Activated naive CD8-positive, alpha-beta T cell treated with anti-CD3 and anti-CD28 coated beads, Interleukin-2, amount 10 ng/mL, durations not matched to agents 7 days and 5 days (primary cell): ENCODE measurements around the gene OTOP1. TPM values are rescaled to one million over a fixed set of nuclear protein-coding genes. Genes with fewer than 3 reads are reported as not detected.
A peak's percentile ranks its signal among the peaks of the same experiment; 100 is the strongest.
"Not testable (repeated sequence)": the region's sequence is repeated elsewhere in the genome, so short reads cannot be mapped to it uniquely, and the experiment has no call there.

Experiments used
- ATAC-seq: fragments of 150-1000 bp; cut with Tn5 transposase; one replicate; pipeline ENCODE4 v1.10.0; 2021; ENCODE audit warnings: low read depth, moderate library complexity
- POLR2A ChIA-PET: fragments of 350-600 bp; sonication (Branson Sonifier 250); formaldehyde crosslinking; loops from one replicate; lab custom pipeline; 2021; ENCODE audit warnings: antibody characterized with exemption; lab: Charles Lee
- DNase-seq: peaks from one replicate; pipeline ENCODE4 v3.0.0; 2021
- H3K27ac Mint-ChIP-seq: one replicate; pipeline ENCODE4 v1.8.0; 2022; ENCODE audit warnings: mild to moderate bottlenecking, mixed read lengths
- H3K27me3 Mint-ChIP-seq: one replicate; pipeline ENCODE4 v1.8.0; 2022; ENCODE audit warnings: mild to moderate bottlenecking, moderate library complexity, mixed read lengths
- H3K36me3 Mint-ChIP-seq: one replicate; pipeline ENCODE4 v1.8.0; 2021; ENCODE audit warnings: mild to moderate bottlenecking, mixed read lengths
- H3K4me1 Mint-ChIP-seq: one replicate; pipeline ENCODE4 v1.8.0; 2021; ENCODE audit warnings: mixed read lengths
- H3K4me3 Mint-ChIP-seq: one replicate; pipeline ENCODE4 v1.8.0; 2022; ENCODE audit warnings: mild to moderate bottlenecking, moderate library complexity, mixed read lengths
- H3K9me3 Mint-ChIP-seq: one replicate; pipeline ENCODE4 v1.8.0; 2021; ENCODE audit warnings: mixed read lengths
- total RNA-seq, 2 experiments: library from RNA; stranded (reverse); gene quantifications; one replicate each; pipeline ENCODE4 v1.2.3, GENCODE V29; 2021

The OTOP1 gene
- total RNA-seq, 2 experiments from 2014 or later = not detected

GRCh38 chr4:4254199-4254598, 27.5 kb upstream of the OTOP1 start:
- POLR2A ChIA-PET = no interaction called here
- Mint-ChIP-seq H3K4me3 (no peak overlapping the region), H3K27me3 (peaks cover 11% of the 10 kb centered on the region), H3K27ac (no peak overlapping the region), H3K9me3 (no peaks in the 10 kb centered on the region), H3K36me3 (no peaks in the 10 kb centered on the region), H3K4me1 (peaks cover 2% of the 10 kb centered on the region)
- ATAC-seq (no peak), DNase-seq (no peak)

GRCh38 chr4:4249866-4250265, 23.1 kb upstream of the OTOP1 start:
- ATAC-seq = no peak
- peaks cover 8% of the 10 kb centered on the region for H3K36me3 Mint-ChIP-seq

GRCh38 chr4:4249342-4249741, 22.6 kb upstream of the OTOP1 start:
- ATAC-seq, H3K27me3 Mint-ChIP-seq, H3K27ac Mint-ChIP-seq, H3K9me3 Mint-ChIP-seq, H3K36me3 Mint-ChIP-seq, DNase-seq: not testable (repeated sequence)
- POLR2A ChIA-PET = interaction anchor here (0.6 to 1.7 kb wide), 2 partner anchors 41 to 293 kb away, joined by 3 to 9 read pairs; partner anchors contain the start of genes LYAR, STX18 and ZBTB49
- Mint-ChIP-seq H3K4me1 (peaks cover 24% of the 10 kb centered on the region), H3K4me3 (peak overlapping the region; percentile 92)

More at GRCh38 chr4:4249866-4250265, 23.1 kb upstream of the OTOP1 start:
- Mint-ChIP-seq H3K27ac (no peak overlapping the region), H3K4me3 (no peak overlapping the region), H3K4me1 (peaks cover 23% of the 10 kb centered on the region), H3K9me3 (no peaks in the 10 kb centered on the region), H3K27me3 (peaks cover 9% of the 10 kb centered on the region)
- DNase-seq = no peak
- POLR2A ChIA-PET = no interaction called here

- POLR2A ChIA-PET = interaction anchor here (0.6 to 1.9 kb wide), 7 partner anchors 11 to 293 kb away, joined by 3 to 9 read pairs (median 5); partner anchors contain the start of genes LYAR, STX18 and ZBTB49
- no peak for DNase-seq
- peaks cover 24% of the 10 kb centered on the region for H3K4me1 Mint-ChIP-seq
- peaks cover 9% of the 10 kb centered on the region for H3K27me3 Mint-ChIP-seq
- ATAC-seq = no peak
- H3K9me3 Mint-ChIP-seq = no peaks in the 10 kb centered on the region
- H3K4me3 Mint-ChIP-seq = peak overlapping the region; percentile 92
- H3K27ac Mint-ChIP-seq = peak overlapping the region; percentile 94
- peaks cover 8% of the 10 kb centered on the region for H3K36me3 Mint-ChIP-seq
Measured at GRCh38 chr4:4248885-4249203, 22.1 kb upstream of the OTOP1 start.

- peak within 1 kb of the TSS; percentile 92 for H3K4me3 Mint-ChIP-seq
- peak; percentile 90 for DNase-seq
- H3K27me3 Mint-ChIP-seq = peaks cover 9% of the 10 kb centered on the region
- H3K4me1 Mint-ChIP-seq = peaks cover 24% of the 10 kb centered on the region
- peak; percentile 93 for ATAC-seq
- POLR2A ChIA-PET = interaction anchor here (0.7 to 1.9 kb wide), 14 partner anchors 8 to 294 kb away, joined by 3 to 9 read pairs (median 4); partner anchors contain the start of genes LYAR, STX18 and ZBTB49
- H3K27ac Mint-ChIP-seq = peak within 1 kb of the TSS; percentile 94
- no peaks in the 10 kb centered on the region for H3K9me3 Mint-ChIP-seq
- H3K36me3 Mint-ChIP-seq = peaks cover 12% of the 10 kb centered on the region
Measured at GRCh38 chr4:4248029-4248884, 21.5 kb upstream of the OTOP1 start, which contains the start of gene TMEM128. TMEM128 (minus strand) TSS chr4:4248223; CDS start chr4:4248202, 21 bp downstream.

- Mint-ChIP-seq H3K9me3 (no peaks in the 10 kb centered on the region), H3K4me1 (peaks cover 24% of the 10 kb centered on the region), H3K4me3 (peak overlapping the region; percentile 92), H3K36me3 (peaks cover 12% of the 10 kb centered on the region), H3K27ac (peak overlapping the region; percentile 94), H3K27me3 (peaks cover 7% of the 10 kb centered on the region)
- ATAC-seq (peak; percentile 11), DNase-seq (no peak)
- POLR2A ChIA-PET = interaction anchor here (0.7 to 1.9 kb wide), 13 partner anchors 9 to 294 kb away, joined by 3 to 9 read pairs (median 4); partner anchors contain the start of genes LYAR, STX18 and ZBTB49
Measured at GRCh38 chr4:4247696-4248028, 20.9 kb upstream of the OTOP1 start.

GRCh38 chr4:4245172-4245571, 18.4 kb upstream of the OTOP1 start:
- H3K27ac Mint-ChIP-seq = no peak overlapping the region

GRCh38 chr4:4239551-4239950, 12.8 kb upstream of the OTOP1 start:
- H3K27me3 Mint-ChIP-seq, H3K27ac Mint-ChIP-seq, DNase-seq, ATAC-seq, POLR2A ChIA-PET, H3K4me3 Mint-ChIP-seq, H3K4me1 Mint-ChIP-seq, H3K9me3 Mint-ChIP-seq: not testable (repeated sequence)
- H3K36me3 Mint-ChIP-seq = peaks cover 33% of the 10 kb centered on the region

More at GRCh38 chr4:4245172-4245571, 18.4 kb upstream of the OTOP1 start:
- ATAC-seq = no peak
- DNase-seq = no peak
- Mint-ChIP-seq H3K27me3 (no peaks in the 10 kb centered on the region), H3K9me3 (no peaks in the 10 kb centered on the region), H3K4me3 (no peak overlapping the region), H3K4me1 (peaks cover 24% of the 10 kb centered on the region), H3K36me3 (peaks cover 18% of the 10 kb centered on the region)
- POLR2A ChIA-PET = no interaction called here

GRCh38 chr4:4233610-4234009, 6.9 kb upstream of the OTOP1 start:
- peaks cover 19% of the 10 kb centered on the region for H3K27me3 Mint-ChIP-seq
- no peak for ATAC-seq
- no peak overlapping the region for H3K27ac Mint-ChIP-seq
- H3K4me3 Mint-ChIP-seq = no peak overlapping the region
- DNase-seq = no peak
- POLR2A ChIA-PET = no interaction called here
- peaks cover 22% of the 10 kb centered on the region for H3K36me3 Mint-ChIP-seq
- H3K4me1 Mint-ChIP-seq = peaks cover 2% of the 10 kb centered on the region
- H3K9me3 Mint-ChIP-seq = peaks cover 6% of the 10 kb centered on the region

- Mint-ChIP-seq H3K4me3 (no peak overlapping the region), H3K27ac (no peak overlapping the region)
Measured at GRCh38 chr4:4228356-4228668, 1.6 kb upstream of the OTOP1 start.

GRCh38 chr4:4227510-4228355, 1.0 kb upstream of the OTOP1 start:
- H3K4me3 Mint-ChIP-seq = peak overlapping the region; percentile 22
- H3K9me3 Mint-ChIP-seq = peaks cover under 1% of the 10 kb centered on the region
- H3K4me1 Mint-ChIP-seq = peaks cover 2% of the 10 kb centered on the region
- POLR2A ChIA-PET = no interaction called here
- no peak overlapping the region for H3K27ac Mint-ChIP-seq
- ATAC-seq (no peak), DNase-seq (no peak)
- H3K27me3 Mint-ChIP-seq = peaks cover 61% of the 10 kb centered on the region
- peaks cover 8% of the 10 kb centered on the region for H3K36me3 Mint-ChIP-seq

More at GRCh38 chr4:4228356-4228668, 1.6 kb upstream of the OTOP1 start:
- Mint-ChIP-seq H3K9me3 (peaks cover 4% of the 10 kb centered on the region), H3K27me3 (peaks cover 57% of the 10 kb centered on the region), H3K36me3 (peaks cover 10% of the 10 kb centered on the region), H3K4me1 (peaks cover 2% of the 10 kb centered on the region)
- no peak for ATAC-seq
- no peak for DNase-seq
- POLR2A ChIA-PET = no interaction called here

- H3K27ac Mint-ChIP-seq = no peak overlapping the region
- peaks cover 8% of the 10 kb centered on the region for H3K36me3 Mint-ChIP-seq
- ATAC-seq (no peak), DNase-seq (peak; percentile 29)
- H3K27me3 Mint-ChIP-seq = peaks cover 73% of the 10 kb centered on the region
- H3K4me3 Mint-ChIP-seq = no peak overlapping the region
- peaks cover 2% of the 10 kb centered on the region for H3K4me1 Mint-ChIP-seq
- POLR2A ChIA-PET = no interaction called here
- H3K9me3 Mint-ChIP-seq = no peaks in the 10 kb centered on the region
Measured at GRCh38 chr4:4225915-4226605, 669 bp downstream of the OTOP1 start.

- POLR2A ChIA-PET = no interaction called here
- Mint-ChIP-seq H3K4me3 (no peak overlapping the region), H3K4me1 (no peaks in the 10 kb centered on the region), H3K27me3 (peaks cover 25% of the 10 kb centered on the region), H3K9me3 (no peaks in the 10 kb centered on the region), H3K36me3 (no peaks in the 10 kb centered on the region), H3K27ac (no peak overlapping the region)
- no peak for DNase-seq
- ATAC-seq = no peak
Measured at GRCh38 chr4:4217113-4217512, 9.6 kb downstream of the OTOP1 start.
